Neutrophil (primary cell): ENCODE measurements around the gene NAT8.
A peak's percentile ranks its signal among the peaks of the same experiment; 100 is the strongest.
"Not testable (repeated sequence)": the region's sequence is repeated elsewhere in the genome, so short reads cannot be mapped to it uniquely, and the experiment has no call there.

Source experiments
- H3K27ac ChIP-seq: fragments of 200-600 bp; sonication (generic); 2 replicates; pipeline ENCODE4 v1.5.1; 2016; ENCODE audit warnings: mild to moderate bottlenecking, moderate library complexity
- H3K27me3 ChIP-seq: fragments of 200-600 bp; sonication (generic); 2 replicates; pipeline ENCODE4 v1.6.0; 2016; ENCODE audit warnings: mild to moderate bottlenecking
- H3K36me3 ChIP-seq: fragments of 200-600 bp; sonication (generic); 2 replicates; pipeline ENCODE4 v1.5.1; 2017
- H3K4me1 ChIP-seq, 2 experiments: fragments of 200-600 bp in 1 of 2; sonication (generic) in 1 of 2; 1 replicate in 1 of 2; 2 replicates in 1 of 2; pipeline versions ENCODE4 v1.5.1 to v1.6.1; 2013 to 2016; ENCODE audit warnings: low read depth in 1 of 2, low read length in 1 of 2, mild to moderate bottlenecking in 1 of 2, moderate library complexity in 1 of 2; ENCODE audit not compliant: control insufficient read depth in 1 of 2, insufficient read depth in 1 of 2
- H3K4me3 ChIP-seq, 2 experiments: fragments of 200-600 bp in 1 of 2; sonication (generic) in 1 of 2; 1 replicate in 1 of 2; 2 replicates in 1 of 2; pipeline ENCODE4 v1.5.1; 2013 to 2016; ENCODE audit warnings: low read depth in 1 of 2, low read length in 1 of 2, mild to moderate bottlenecking in 1 of 2, moderate library complexity in 1 of 2
- H3K9me3 ChIP-seq: fragments of 200-600 bp; sonication (generic); 2 replicates; pipeline ENCODE4 v1.5.1; 2016
- TF ChIP-seq, protein P1 (sequence below): fragments of 200-600 bp; sonication (generic); IDR thresholded peaks from 2 replicates; pipeline ENCODE4 v1.5.1; 2016; ENCODE audit warnings: antibody characterized with exemption

NAT8 gene

DNA sequence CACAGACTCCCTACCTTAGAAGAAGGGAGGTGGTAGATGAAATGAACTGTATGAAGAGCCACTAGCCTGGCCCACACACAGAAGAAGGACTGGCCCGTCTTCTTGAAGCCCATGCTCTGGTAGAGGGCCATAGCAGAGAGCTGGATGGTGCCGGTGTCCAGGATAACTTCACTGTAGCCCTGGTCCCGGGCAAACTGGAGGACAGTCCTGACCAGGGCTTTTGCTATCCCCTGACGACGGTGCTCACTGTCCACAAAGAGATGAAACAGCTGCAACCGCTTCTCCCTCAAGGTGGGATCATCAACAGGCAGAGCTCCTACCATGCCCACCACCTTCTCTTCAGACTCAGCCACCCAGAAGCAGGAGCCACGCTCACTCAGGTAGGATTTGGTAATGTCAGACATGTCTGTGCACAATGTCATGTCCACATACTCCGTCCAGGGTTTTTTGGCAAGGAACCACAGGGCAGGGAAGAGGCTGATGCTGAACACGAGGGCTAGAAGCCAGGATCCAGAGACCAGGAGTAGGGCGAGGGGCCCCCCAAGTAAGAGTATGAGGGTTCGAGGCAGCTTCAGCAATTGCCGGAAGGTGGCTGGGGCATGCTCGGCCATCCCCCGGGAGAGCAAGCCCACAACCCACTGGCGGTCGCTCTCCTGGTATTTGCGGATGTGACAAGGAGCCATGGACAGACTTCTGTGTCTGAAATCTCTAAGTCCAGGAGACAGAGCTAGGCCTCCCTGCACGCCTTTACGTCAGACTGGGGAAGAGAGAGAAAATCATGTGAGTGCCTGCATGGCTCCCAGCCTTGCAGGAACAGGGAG, 1.1 kb downstream of the NAT8 start:
- Histone ChIP-seq H3K9me3 (no peaks in the 10 kb centered on the region), H3K4me1 (peaks cover 0 to 4% of the 10 kb centered on the region in 2 experiments), H3K36me3 (no peaks in the 10 kb centered on the region), H3K27ac (no peak overlapping the region), H3K4me3 (no peak overlapping the region), H3K27me3 (no peaks in the 10 kb centered on the region)
- TF ChIP-seq, protein P1, sequence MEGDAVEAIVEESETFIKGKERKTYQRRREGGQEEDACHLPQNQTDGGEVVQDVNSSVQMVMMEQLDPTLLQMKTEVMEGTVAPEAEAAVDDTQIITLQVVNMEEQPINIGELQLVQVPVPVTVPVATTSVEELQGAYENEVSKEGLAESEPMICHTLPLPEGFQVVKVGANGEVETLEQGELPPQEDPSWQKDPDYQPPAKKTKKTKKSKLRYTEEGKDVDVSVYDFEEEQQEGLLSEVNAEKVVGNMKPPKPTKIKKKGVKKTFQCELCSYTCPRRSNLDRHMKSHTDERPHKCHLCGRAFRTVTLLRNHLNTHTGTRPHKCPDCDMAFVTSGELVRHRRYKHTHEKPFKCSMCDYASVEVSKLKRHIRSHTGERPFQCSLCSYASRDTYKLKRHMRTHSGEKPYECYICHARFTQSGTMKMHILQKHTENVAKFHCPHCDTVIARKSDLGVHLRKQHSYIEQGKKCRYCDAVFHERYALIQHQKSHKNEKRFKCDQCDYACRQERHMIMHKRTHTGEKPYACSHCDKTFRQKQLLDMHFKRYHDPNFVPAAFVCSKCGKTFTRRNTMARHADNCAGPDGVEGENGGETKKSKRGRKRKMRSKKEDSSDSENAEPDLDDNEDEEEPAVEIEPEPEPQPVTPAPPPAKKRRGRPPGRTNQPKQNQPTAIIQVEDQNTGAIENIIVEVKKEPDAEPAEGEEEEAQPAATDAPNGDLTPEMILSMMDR: no peak

DNA sequence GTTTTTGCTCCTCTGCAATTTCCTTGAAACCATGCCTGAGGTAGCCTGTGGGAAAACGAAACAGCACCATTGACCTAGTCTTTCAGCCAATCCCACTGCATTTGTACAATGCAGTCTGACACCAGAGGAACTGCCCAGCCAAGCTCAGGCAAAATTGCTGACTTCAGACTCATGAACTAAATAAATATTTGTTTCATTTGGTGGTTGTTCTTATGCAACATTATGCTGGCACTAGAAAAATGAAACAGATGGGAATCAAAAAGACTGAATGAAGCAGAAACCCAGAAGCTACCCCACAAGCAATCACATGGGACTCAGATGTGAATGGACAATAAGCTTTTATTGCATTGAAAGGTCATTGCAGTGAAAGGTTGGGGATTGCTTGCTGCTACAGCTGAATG, 1.7 kb downstream of the NAT8 start:
- Histone ChIP-seq H3K27ac (no peak overlapping the region), H3K27me3 (no peaks in the 10 kb centered on the region), H3K36me3 (no peaks in the 10 kb centered on the region), H3K9me3 (no peaks in the 10 kb centered on the region), H3K4me3 (no peak overlapping the region), H3K4me1 (peaks cover 0 to 4% of the 10 kb centered on the region in 2 experiments)
- TF ChIP-seq, protein P1: no peak

DNA sequence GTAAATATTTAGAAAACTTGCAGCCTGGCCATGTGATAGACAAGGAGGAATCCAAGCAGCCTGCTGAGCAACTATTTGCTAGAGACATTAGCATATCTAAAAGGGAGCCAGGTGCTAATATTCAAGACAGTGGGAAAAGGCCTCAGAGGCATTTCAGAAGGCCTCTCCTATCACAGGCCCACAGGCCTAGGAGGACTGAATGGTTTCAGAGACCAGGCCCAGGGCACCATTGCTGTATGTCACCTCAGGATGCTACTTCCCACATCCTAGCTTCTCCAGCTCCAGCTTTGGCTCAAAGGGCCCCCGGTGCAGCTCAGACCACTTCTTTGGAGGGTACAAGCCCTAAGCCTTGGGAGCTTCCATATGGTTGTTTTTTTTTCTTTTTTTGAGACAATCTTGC, 3.8 kb downstream of the NAT8 start:
- TF ChIP-seq, protein P1: no peak
- Histone ChIP-seq H3K4me3 (no peak overlapping the region), H3K9me3 (no peaks in the 10 kb centered on the region), H3K4me1 (peaks cover 0 to 4% of the 10 kb centered on the region in 2 experiments), H3K36me3 (no peaks in the 10 kb centered on the region), H3K27me3 (no peaks in the 10 kb centered on the region), H3K27ac (no peak overlapping the region)

DNA sequence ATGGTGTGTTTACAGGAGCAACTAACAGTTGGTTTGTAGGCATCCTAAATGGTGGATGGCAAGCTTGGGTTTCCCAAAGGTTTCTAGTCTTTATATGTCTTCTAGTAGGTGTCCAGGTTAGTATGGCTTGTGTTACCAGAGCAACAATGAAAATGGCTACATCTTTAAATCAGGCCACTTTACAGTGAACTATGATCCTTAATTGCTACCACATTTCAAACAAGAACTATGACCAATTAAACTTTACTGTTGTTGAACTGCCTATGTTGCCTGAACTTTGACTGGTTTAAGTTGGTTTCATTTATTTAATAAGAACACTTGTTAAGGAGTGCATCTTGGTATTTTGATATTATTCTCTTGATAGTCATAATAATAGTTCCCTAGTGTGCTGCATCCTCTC, 5.2 kb downstream of the NAT8 start:
- H3K27ac ChIP-seq, H3K9me3 ChIP-seq, H3K4me1 ChIP-seq: not testable (repeated sequence)

DNA sequence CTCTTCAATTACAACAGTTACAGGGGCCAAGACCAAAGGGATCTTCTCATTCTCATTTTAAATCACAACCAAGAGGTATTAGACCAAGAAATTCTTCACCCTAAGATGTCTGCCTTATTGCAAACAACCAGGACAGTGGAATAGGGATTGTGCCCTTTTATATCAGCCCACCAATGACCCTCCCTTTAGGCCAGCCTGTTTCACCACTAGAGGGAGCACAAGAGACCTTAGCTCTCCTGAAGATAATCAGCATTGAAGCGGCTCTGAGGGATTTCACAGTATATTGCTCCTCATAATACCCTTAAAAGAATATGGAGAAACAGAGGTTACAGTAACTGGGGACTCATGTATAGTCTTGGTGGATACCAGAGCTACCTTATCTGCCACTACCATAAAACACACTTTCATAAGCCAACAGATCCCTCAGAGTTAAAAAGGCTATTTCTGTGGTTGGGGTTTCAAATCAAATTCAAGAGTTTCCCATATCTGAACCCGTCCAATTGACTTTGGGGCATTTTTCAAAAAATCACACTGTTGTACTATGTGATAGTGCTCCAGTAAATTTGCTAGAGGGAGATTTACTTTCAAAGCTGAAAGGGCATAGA, 11.5 kb downstream of the NAT8 start:
- not testable (repeated sequence) for H3K4me3 ChIP-seq, H3K27ac ChIP-seq, H3K27me3 ChIP-seq, H3K9me3 ChIP-seq, H3K36me3 ChIP-seq
- peaks cover 19 to 26% of the 10 kb centered on the region in 2 experiments for H3K4me1 ChIP-seq

More for the DNA sequence above, 5.2 kb downstream of the NAT8 start:
- H3K36me3 ChIP-seq, H3K4me3 ChIP-seq, H3K27me3 ChIP-seq: not testable (repeated sequence)

DNA sequence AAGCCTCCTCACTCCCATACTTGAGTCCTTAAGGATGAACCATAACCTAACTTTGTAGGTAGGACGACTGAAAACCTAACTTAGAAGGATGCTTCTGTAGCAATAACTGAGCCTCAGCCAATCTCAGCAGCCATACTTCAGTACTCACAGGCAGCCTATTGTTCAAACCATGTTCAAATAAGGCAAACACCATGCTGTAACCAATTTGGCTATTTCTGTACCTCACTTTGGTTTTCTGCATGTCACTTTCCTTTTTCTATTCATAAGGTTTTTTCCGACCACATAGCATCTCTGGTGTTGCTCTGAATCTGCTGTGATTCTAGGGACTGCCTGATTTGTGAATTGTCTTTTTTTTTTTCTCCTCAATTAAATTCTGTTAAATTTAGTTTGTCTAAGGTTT, 13.7 kb downstream of the NAT8 start:
- H3K4me3 ChIP-seq, H3K27me3 ChIP-seq, H3K27ac ChIP-seq, H3K36me3 ChIP-seq, H3K9me3 ChIP-seq: not testable (repeated sequence)
- peaks cover 33% of the 10 kb centered on the region in 2 experiments for H3K4me1 ChIP-seq

DNA sequence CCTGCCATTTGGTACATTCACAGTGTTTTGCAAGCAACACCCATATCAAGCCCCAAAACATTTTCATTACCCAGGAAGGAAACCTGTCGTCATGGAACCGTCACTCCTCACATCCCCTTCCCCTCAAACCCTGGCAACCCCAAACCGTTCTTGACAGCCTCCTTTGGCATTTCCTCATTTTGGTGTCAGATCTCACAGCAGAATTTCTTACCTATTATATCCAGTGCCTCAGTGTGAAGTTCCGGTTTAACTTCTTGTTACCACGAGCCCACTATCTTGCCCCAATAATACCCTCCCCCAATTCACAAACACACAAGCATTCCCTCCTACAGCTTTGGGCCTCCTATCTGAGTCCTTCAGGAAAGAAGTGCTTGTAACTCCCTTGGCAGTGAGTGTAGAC, 16.0 kb downstream of the NAT8 start:
- H3K27me3 ChIP-seq, H3K4me3 ChIP-seq, H3K9me3 ChIP-seq, H3K36me3 ChIP-seq: not testable (repeated sequence)
- peak overlapping the region; percentile 77 for H3K27ac ChIP-seq
- peaks cover 33 to 45% of the 10 kb centered on the region in 2 experiments for H3K4me1 ChIP-seq

DNA sequence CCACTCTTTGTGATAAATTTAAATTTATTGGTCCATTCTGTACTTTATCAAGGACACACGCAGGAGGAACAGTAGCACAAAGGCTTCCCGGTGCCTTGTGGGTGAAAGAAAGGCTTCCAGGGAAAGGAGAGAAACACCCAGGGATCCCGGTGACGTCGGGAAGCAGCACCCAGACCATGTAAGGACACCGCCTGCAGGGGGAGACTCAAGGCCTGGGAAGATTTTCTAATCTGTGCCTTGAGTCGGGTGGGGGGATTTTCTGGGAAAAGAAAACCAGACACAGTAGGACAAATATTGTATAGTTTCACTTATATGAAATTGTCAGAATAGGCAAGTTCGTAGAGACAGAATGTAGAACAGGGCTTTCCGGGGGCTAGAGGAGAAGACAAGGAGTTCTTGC, 17.6 kb downstream of the NAT8 start:
- peaks cover 33 to 45% of the 10 kb centered on the region in 2 experiments for H3K4me1 ChIP-seq
- H3K27me3 ChIP-seq, H3K27ac ChIP-seq, H3K36me3 ChIP-seq, H3K9me3 ChIP-seq, H3K4me3 ChIP-seq: not testable (repeated sequence)

DNA sequence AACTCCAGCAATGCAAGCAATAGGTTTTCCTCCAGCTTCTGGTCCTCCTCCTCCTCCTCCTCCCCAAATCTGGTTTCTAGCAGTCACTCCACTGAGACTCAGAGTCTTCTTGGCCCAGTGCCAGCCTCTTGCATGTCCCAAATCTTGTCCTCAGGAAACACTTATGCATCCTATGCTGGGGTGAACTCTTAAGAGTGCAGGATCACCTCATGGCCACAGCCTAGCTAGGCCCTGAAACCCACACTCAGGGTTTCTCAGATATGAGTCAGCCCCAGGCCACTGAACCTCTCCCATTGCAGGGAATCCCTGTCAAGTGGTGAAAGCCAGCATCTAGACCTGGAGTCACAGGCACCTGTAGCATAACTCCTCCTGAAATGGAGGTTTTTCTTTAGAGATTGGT, 18.2 kb downstream of the NAT8 start:
- H3K27me3 ChIP-seq: not testable (repeated sequence)
- peaks cover 27 to 39% of the 10 kb centered on the region in 2 experiments for H3K4me1 ChIP-seq

DNA sequence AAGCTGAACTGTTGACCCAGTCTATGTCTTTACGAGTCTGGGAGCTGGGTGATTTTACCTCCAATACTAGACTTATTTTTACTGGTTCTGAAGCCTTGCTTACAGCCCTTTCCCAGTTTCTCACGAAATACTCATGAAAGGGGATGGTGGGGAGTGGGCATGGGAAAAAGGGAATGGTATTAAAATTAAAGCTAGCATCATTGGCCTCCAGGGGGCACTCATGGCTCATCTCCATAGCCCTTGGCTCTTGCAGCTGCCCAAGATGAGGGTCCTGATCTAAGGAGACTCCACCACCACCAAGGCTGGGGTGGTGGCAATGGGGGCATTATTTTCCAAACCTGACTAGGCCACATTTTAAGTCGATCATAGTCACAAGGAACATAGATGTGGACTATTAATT, 22.3 kb downstream of the NAT8 start:
- H3K4me3 ChIP-seq, H3K27me3 ChIP-seq, H3K36me3 ChIP-seq, H3K9me3 ChIP-seq, H3K27ac ChIP-seq: not testable (repeated sequence)
- peaks cover 2 to 23% of the 10 kb centered on the region in 2 experiments for H3K4me1 ChIP-seq

More for the DNA sequence above, 18.2 kb downstream of the NAT8 start:
- not testable (repeated sequence) for H3K4me3 ChIP-seq, H3K36me3 ChIP-seq, H3K27ac ChIP-seq, H3K9me3 ChIP-seq
